OCI-LY3 (cell line): Measurements from ENCODE around the gene POLR2J2.
"Not testable (repeated sequence)": the region's sequence is repeated elsewhere in the genome, so short reads cannot be mapped to it uniquely, and the experiment has no call there.

Source experiments
- EZH2phosphoT487 ChIP-seq: fragments of 200-600 bp; shearing (Covaris generic); IDR thresholded peaks from 2 replicates; pipeline ENCODE4 v1.6.1; 2018; ENCODE audit warnings: antibody characterized with exemption, mixed run types, low read depth
- TF ChIP-seq, protein P1 (sequence below): fragments of 200-600, 300-600 bp; sonication (generic); IDR thresholded peaks from 2 replicates; pipeline ENCODE4 v1.5.1; 2014; ENCODE audit warnings: antibody characterized with exemption, low read length, low read depth

GRCh38 chr7:102697642-102698512, 26.4 kb upstream of the POLR2J2 start:
- TF ChIP-seq, protein P1, sequence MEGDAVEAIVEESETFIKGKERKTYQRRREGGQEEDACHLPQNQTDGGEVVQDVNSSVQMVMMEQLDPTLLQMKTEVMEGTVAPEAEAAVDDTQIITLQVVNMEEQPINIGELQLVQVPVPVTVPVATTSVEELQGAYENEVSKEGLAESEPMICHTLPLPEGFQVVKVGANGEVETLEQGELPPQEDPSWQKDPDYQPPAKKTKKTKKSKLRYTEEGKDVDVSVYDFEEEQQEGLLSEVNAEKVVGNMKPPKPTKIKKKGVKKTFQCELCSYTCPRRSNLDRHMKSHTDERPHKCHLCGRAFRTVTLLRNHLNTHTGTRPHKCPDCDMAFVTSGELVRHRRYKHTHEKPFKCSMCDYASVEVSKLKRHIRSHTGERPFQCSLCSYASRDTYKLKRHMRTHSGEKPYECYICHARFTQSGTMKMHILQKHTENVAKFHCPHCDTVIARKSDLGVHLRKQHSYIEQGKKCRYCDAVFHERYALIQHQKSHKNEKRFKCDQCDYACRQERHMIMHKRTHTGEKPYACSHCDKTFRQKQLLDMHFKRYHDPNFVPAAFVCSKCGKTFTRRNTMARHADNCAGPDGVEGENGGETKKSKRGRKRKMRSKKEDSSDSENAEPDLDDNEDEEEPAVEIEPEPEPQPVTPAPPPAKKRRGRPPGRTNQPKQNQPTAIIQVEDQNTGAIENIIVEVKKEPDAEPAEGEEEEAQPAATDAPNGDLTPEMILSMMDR: not testable (repeated sequence)
- TF ChIP-seq EZH2phosphoT487: not testable (repeated sequence)
